Activated naive CD8-positive, alpha-beta T cell treated with anti-CD3 and anti-CD28 coated beads for 36 hours (primary cell): ENCODE measurements around the gene SEC23B. TPM values are rescaled to one million over a fixed set of nuclear protein-coding genes. Genes with fewer than 3 reads are reported as not detected.
A peak's percentile ranks its signal among the peaks of the same experiment; 100 is the strongest.

ENCODE experiments used
- DNase-seq: peaks from one replicate; pipeline ENCODE4 v3.0.0; 2021
- H3K27ac Mint-ChIP-seq: one replicate; pipeline ENCODE4 v1.8.0; 2022; ENCODE audit warnings: mild to moderate bottlenecking, moderate library complexity, mixed read lengths
- H3K27me3 Mint-ChIP-seq: one replicate; pipeline ENCODE4 v1.8.0; 2022; ENCODE audit warnings: mild to moderate bottlenecking, mixed read lengths
- H3K36me3 Mint-ChIP-seq: one replicate; pipeline ENCODE4 v1.8.0; 2021; ENCODE audit warnings: mild to moderate bottlenecking, mixed read lengths
- H3K4me1 Mint-ChIP-seq: one replicate; pipeline ENCODE4 v1.8.0; 2021; ENCODE audit warnings: mixed read lengths
- H3K4me3 Mint-ChIP-seq: one replicate; pipeline ENCODE4 v1.8.0; 2022; ENCODE audit warnings: mild to moderate bottlenecking, moderate library complexity, mixed read lengths
- H3K9me3 Mint-ChIP-seq: one replicate; pipeline ENCODE4 v1.8.0; 2022; ENCODE audit warnings: mixed read lengths
- total RNA-seq, 2 experiments: library from RNA; stranded (reverse); gene quantifications; one replicate each; pipeline ENCODE4 v1.2.3, GENCODE V29; 2021

Gene SEC23B
- total RNA-seq, 2 experiments from 2014 or later = 81.9 to 92.0 TPM

GRCh38 chr20:18588574-18588933, 80.8 kb downstream of the SEC23B start:
- H3K4me3 Mint-ChIP-seq = peak overlapping the region; percentile 86
- no peaks in the 10 kb centered on the region for H3K36me3 Mint-ChIP-seq
- no peak for DNase-seq
- H3K27me3 Mint-ChIP-seq = peaks cover 4% of the 10 kb centered on the region
- peaks cover 23% of the 10 kb centered on the region for H3K4me1 Mint-ChIP-seq
- no peaks in the 10 kb centered on the region for H3K9me3 Mint-ChIP-seq
- peak overlapping the region; percentile 85 for H3K27ac Mint-ChIP-seq

DNA sequence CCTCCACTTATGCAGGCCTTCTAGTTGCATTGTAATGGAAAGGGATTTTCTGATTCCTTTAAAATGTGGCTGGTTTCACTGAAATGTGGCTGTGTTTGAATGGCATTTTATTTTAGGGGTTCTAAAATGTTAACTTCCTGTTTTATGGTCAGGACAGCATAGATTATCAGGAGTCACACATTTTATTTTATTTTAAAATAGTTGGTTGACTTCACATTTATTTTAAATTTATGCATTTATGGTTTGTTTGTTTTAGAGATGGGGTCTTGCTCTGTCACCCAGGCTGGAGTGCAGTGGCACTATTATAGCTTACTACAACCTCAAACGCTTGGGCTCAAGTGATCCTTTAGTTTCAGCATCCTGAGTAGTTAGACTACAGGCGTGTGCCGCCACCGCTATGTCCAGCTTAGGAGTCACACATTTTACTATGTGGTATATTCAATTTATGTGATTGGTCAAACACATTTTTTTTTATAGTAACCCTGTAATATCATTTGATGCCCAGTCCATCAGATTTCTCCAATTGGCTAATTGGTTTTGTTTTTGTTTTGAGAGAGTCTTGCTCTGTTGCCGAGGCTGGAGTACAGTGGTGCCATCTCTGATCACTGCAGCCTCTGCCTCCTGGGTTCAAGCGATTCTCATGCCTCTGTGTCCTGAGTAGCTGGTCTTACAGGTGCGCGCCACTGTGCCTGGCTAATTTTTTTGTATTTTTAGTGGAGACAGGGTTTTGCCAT, 82.4 kb downstream of the SEC23B start:
- no peak overlapping the region for H3K4me3 Mint-ChIP-seq

DNA sequence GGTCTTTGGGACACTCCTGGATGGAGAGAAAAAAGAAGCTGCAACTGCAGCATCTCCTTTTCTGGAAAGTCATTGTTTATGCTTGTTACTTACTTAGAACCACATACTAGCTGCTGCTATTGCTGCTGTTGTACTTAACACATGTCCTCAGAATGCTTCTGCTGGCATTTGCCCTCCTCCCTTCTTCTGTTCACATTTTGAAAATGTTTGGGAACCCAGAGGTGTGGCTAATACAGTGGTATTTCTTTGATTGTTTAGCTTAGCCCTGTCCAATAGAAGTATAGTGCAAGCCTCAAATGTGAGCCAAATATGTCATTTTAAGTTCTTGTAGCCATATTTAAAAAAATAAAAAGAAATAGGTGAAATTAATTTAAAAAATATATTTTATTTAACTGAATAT, 88.5 kb downstream of the SEC23B start:
- no peak overlapping the region for H3K4me3 Mint-ChIP-seq
- no peaks in the 10 kb centered on the region for H3K9me3 Mint-ChIP-seq
- H3K27me3 Mint-ChIP-seq = no peaks in the 10 kb centered on the region
- H3K27ac Mint-ChIP-seq = no peak overlapping the region
- no peaks in the 10 kb centered on the region for H3K4me1 Mint-ChIP-seq
- DNase-seq = no peak
- peaks cover 26% of the 10 kb centered on the region for H3K36me3 Mint-ChIP-seq

More for the DNA sequence above, 82.4 kb downstream of the SEC23B start:
- H3K4me1 Mint-ChIP-seq = peaks cover 23% of the 10 kb centered on the region
- no peak overlapping the region for H3K27ac Mint-ChIP-seq
- H3K36me3 Mint-ChIP-seq = no peaks in the 10 kb centered on the region
- H3K9me3 Mint-ChIP-seq = no peaks in the 10 kb centered on the region
- H3K27me3 Mint-ChIP-seq = no peaks in the 10 kb centered on the region
- no peak for DNase-seq

DNA sequence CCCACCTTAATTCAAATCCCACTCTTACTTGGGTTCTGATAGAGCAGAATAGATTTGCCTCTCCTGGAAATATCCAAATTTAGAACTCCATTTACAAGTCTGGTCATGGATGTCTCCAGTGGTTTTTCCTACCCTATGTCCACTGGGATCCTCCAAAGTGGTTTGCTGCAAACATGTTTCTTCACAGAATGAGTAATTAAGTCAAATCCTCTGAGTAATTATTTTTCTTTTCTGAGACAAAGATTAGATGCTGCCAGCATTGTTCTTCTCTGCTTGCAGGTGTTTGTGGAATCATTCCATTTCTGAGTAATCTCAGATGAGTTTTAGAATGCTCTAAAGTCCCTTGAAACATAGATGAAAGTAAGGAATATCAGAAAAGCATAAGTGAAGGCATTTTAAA, 102.0 kb downstream of the SEC23B start:
- Mint-ChIP-seq H3K27me3 (no peaks in the 10 kb centered on the region), H3K36me3 (no peaks in the 10 kb centered on the region), H3K4me1 (peaks cover 3% of the 10 kb centered on the region), H3K27ac (no peak overlapping the region), H3K9me3 (no peaks in the 10 kb centered on the region), H3K4me3 (no peak overlapping the region)
- no peak for DNase-seq

Other genes starting within 250 kb of the SEC23B start
- 1 to 10 TPM; 4.2 to 5.0 TPM for gene ZNF133, start 219.4 kb upstream of the SEC23B start, total RNA-seq
- 1 to 10 TPM; 1.7 to 1.9 TPM for gene DZANK1, start 40.9 kb upstream of the SEC23B start, total RNA-seq
- gene POLR3F, start 40.5 kb upstream of the SEC23B start, total RNA-seq = 10 to 100 TPM; 12.9 to 14.5 TPM
- 10 to 100 TPM; 17.9 to 18.3 TPM for gene RBBP9, start 10.7 kb upstream of the SEC23B start, total RNA-seq
- gene SMIM26, start 59.5 kb downstream of the SEC23B start, total RNA-seq = 10 to 100 TPM; 53.7 to 61.1 TPM
- 10 to 100 TPM; 48.4 to 52.5 TPM for gene DTD1, start 80.1 kb downstream of the SEC23B start, total RNA-seq